ENCODE results near the gene CNTNAP2.
"Not testable (repeated sequence)": the region's sequence is repeated elsewhere in the genome, so short reads cannot be mapped to it uniquely, and the experiment has no call there.

Gene CNTNAP2

GRCh38 chr7:146875981-146876380 is 759.4 kb downstream of the CNTNAP2 start:
- no peak for DNase-seq

GRCh38 chr7:146876411-146876810 is 759.8 kb downstream of the CNTNAP2 start:
- no peak for DNase-seq

DNA sequence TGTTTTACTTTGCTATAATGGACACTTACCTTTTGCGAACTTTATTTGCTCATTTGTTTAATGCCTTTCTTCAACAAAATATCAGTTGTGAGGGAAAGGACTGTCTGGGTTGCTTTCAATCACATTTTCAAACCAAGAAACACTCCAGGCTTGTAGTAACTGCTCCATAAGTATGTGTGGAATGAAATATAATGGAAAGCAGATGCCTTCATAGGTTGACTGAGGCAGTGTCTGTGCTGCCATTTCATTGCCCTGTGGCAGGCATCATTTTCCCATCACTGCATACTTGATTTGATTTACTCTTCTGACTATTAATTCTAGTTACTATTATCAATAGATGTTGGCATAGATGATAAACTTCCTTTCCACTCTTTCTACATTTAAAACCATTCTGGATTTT is 762.3 kb downstream of the CNTNAP2 start:
- DNase-seq, result no peak

DNA sequence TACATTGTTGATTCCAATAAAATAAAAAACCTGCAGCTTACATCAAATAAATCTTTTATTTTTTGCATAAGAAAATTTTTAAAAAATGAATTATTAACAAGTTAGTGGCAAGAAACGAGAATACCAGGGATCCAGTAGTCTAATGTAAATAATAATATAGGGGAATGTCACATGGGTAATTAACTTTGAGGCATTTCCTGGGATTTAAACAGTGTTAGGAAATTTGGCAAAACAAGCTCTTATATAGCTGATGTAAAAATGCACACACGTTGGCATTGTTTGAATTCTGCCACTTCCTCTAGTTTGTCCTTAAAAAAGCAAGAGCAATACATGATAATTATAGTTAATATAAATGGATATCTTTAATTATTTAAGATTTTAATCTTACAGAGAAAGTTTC is 768.6 kb downstream of the CNTNAP2 start:
- no peak for DNase-seq

- no peak for DNase-seq
These were observed 773.4 kb downstream of the CNTNAP2 start for GRCh38 chr7:146889806-146890555.

DNA sequence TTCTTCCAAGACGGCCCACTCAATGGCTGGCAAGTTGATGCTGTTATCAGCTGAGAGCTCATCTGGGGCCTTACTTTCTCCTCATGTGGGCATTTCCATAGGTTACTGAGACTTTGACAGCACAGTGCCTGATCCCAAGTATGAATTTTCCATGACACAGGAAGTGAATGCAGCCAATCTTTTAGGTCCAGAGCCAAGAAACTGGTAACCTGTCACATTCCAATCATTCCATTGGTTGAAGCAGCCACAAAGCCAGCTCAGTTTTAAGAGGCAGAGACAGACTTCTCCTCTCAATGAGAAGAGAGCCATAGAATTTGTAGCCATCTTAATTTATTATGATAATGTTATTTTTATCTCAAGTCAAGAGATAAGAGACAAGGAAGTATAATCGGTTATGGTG is 775.5 kb downstream of the CNTNAP2 start:
- no peak for DNase-seq

GRCh38 chr7:146894927-146895326 is 778.3 kb downstream of the CNTNAP2 start:
- no peak for DNase-seq

DNA sequence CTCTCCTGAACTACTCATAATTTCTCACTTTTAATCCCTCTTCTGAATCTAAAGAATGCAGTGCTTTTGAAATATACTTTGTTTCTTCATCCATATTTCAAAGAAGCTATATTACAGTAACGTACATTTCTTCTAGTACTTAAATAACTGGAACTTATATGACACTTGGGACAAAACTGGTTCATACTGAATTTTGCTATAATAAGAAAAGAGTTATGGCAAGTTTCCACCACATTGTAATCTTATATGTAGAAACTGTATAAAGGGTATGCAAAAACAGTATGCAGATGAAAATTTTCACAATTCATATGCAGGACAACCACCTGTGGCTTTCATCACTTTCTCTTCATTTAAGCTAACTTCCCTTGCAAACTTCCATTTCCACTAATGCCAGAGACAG is 785.7 kb downstream of the CNTNAP2 start:
- DNase-seq, result no peak

- DNase-seq, result no peak
These were observed 786.1 kb downstream of the CNTNAP2 start for GRCh38 chr7:146902728-146903127.

DNA sequence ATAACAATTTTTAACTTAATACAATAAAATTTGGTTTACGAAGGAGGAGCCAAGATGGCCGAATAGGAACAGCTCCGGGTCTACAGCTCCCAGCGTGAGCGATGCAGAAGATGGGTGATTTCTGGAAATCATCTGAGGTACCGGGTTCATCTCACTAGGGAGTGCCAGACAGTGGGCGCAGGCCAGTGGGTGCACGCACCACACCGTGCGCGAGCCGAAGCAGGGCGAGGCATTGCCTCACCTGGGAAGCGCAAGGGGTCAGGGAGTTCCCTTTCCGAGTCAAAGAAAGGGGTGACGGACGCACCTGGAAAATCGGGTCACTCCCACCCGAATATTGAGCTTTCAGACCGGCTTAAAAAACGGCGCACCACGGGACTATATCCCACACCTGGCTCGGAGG is 789.1 kb downstream of the CNTNAP2 start:
- DNase-seq, result not testable (repeated sequence)

- no peak for DNase-seq
These were observed 806.2 kb downstream of the CNTNAP2 start for GRCh38 chr7:146922782-146923181.

DNA sequence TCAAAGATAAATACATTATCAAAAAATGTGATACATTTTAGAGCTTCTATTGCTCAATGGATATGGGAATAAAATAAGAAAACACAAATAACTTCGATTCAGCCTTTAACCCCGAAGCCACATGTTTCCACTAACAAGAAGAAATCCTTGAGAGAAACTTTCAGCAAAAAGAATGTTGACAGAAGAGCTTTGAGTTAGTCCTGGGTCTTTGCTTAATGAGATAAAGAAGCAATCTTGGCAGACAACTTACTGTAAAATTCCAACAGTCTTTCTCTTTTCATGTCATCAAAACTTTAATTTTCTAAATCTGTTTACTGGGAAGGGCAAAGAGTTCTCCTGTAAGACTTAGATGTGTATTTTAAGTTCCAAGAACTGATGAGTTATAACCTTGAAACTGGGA is 810.2 kb downstream of the CNTNAP2 start:
- DNase-seq, result no peak

DNA sequence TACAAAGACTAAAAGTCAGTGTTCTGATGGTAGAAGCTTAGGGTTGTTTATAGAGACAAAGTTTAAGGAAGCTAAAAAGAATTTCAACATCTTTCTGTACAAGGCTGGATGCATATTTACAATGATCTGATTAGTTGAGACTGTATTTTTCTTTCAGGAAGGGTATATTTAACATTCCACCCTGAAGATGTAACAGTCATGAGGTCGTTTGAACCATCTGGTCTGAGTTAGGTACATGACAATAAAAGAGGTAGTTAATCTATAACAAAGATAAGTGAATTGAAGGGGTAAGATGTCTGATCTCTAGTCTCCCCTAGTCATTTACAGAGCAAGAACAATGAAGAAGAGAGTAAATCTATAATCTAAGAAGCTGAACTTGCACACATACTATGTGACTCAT is 821.2 kb downstream of the CNTNAP2 start:
- DNase-seq, result no peak

DNA sequence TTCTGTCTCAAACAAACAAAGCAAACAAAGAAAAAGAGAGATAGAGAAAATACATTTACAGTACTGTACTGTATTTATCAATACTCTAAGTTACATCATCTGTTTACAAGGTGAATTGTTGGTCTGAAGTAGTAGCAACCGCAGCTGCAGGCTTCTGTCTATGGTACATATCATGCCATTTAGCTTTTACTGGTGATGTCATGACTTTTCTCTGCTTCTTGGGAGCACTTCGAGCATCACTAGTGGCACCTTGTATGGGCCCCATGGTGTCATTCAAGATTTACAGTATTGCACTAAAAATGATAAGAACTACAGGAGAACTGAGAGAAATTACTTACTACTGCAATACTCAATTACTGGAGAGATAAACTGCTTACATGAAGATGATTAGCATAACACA is 826.9 kb downstream of the CNTNAP2 start:
- DNase-seq, result no peak

DNA sequence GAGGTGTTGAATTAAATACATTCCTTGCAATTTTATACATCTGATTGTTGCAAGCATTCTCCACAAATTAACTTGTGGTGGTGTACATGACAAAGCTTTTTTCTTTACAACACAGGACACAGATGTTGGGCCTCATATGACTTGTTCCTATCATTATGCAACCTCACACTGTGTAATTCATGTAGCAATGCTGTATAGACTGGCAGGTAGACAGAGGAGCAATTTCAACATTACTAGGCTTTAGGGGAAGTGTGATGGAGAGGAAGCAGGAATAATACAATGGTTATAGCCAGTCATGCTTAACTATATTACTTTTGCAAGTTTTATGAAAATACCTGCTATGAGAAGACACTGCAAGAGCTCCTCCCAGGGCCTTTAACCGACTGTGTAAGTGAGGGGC is 832.1 kb downstream of the CNTNAP2 start:
- no peak for DNase-seq

DNA sequence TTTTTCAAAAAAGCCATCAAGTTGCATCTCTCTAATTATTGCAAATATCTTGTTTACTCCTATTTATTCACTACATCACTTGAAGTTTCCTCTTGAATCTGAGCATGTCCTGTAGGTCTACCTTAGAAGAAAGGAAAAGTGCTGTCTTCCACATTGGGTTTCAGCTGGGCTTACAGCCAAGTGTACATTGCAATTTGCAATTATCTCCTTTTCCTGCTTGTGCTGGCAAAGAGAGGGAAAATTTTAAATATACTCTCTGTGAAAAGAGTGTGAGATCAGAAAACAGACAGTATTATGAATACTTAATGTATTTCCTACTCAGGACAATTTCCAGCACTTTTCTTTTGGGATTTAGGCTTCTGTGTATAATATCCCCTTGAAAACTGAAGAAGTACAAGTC is 839.7 kb downstream of the CNTNAP2 start:
- no peak for DNase-seq

DNA sequence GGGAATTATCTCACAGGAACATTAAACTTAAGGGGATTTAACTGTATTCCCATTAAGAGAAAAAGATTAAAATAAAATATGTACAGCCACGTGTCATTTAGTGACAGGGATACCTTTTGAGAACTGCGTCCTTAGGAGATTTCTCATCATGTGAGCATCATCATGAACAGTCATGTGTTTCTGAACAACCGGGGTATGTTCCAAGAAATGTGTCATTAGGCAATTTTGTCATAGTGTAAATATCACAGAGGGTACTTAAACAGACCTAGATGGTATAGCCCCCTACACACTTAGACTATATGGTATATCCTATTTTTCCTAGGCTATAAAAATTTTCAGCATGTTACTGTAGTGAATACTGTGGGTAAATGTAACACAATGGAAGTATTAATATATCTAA is 840.3 kb downstream of the CNTNAP2 start:
- no peak for DNase-seq

GRCh38 chr7:146960773-146961391 is 844.3 kb downstream of the CNTNAP2 start:
- DNase-seq, result peak in 1 of 51 donors; percentile 5

DNA sequence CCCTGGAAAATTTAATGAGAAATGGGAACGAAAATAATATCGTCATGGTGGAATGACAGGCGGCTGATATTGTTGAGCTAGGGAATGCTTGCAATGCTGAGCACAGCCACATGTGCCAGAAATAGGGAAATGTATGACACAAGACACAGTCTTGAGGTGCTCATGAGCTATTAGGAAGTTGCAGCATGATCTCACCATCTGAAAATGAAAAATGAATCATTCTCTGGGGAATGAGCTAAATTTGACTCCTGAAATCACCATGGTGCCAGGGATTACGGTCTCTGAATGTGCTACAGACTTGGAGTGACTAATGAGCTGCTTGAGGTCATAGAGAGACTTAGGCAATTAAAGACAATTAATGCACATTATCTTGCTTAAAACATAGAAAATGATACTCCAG is 845.0 kb downstream of the CNTNAP2 start:
- peak in 1 of 51 donors; percentile 3 for DNase-seq

DNA sequence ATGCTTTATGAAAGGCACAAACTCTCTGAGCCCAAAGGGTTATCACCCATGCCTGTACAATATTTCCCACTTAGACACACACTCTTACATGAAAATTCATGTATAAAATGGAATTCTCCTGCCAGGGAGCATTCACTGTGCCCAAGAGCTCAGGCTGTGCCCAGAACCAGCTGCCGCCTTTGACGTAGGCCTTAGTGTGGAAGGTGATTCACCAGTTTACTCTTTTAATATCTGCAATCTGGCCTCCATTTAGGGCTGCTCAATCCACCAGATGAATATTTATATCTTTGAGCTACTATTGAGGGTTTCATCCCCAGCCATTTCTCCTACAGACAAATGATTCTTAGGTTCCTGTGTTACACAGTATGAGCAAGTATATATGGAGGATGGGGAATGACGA is 849.7 kb downstream of the CNTNAP2 start:
- DNase-seq, result peak in 1 of 51 donors; percentile 9

- DNase-seq, result no peak
These were observed 865.9 kb downstream of the CNTNAP2 start for GRCh38 chr7:146982482-146982881.

DNA sequence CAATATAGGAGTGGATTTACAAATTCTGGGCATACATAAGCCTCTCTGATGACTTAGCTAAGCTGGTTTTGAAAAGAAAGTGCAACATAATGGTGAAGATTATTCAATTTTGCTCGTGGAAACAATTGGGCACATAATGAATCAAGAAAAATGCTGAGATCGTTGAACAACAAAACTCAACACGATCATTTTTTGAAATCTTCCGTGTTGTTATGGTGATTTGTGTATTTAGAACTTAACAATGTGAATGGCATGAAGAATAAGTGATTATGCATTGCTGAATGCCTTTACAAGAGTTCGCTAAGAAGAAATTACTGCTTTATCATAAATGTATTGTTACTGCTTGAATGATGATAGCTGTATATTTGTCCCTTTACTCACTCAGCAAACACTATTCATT is 875.0 kb downstream of the CNTNAP2 start:
- DNase-seq, result no peak

- no peak for DNase-seq
These were observed 877.2 kb downstream of the CNTNAP2 start for GRCh38 chr7:146993764-146994163.

DNA sequence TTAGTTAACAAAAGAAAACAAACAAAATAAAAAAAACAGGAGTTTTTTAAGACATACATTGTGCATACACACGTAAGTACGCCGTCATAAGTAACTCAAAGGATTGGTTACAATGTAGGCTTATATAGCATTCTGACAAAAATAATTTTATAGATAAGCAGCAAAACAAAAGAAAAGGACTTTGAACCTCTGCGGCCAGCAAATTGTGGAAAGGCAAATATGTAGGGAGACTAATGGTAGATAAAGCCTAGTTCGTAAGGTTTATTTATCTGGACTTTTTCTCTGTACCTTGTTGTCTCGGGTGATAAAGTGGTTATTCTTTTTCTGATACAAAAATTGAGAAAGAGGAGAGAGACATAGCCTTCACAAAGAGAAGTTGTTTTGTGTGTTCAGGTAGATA is 891.9 kb downstream of the CNTNAP2 start:
- no peak for DNase-seq
